PC-9 (cell line): ENCODE results near the gene SLIT1. TPM values are rescaled to one million over a fixed set of nuclear protein-coding genes. Genes with fewer than 3 reads are reported as not detected.

Experiments used
- BruUV-seq: library from RNA; stranded (reverse); fragments of 400-500 nt; replicated peaks from 2 replicates; lab custom pipeline; 2021; lab: Mats Ljungman, UMichigan
- CTCF ChIA-PET: fragments of 300-600 bp; sonication (Branson Sonifier 250); formaldehyde crosslinking; loops from one replicate; lab custom pipeline; 2022; ENCODE audit warnings: antibody characterized with exemption; lab: Charles Lee
- POLR2A ChIA-PET: fragments of 300-600 bp; sonication (Branson Sonifier 250); formaldehyde crosslinking; loops from one replicate; lab custom pipeline; 2022; ENCODE audit warnings: antibody characterized with exemption; ENCODE audit not compliant: unreplicated experiment; lab: Charles Lee
- DNase-seq, 2 experiments: peaks; one replicate each; pipeline versions ENCODE4 v3.0.0 to v3.0.0-alpha.2; 2015 to 2022; ENCODE audit warnings: mixed read lengths in 1 of 2
- H2AFZ ChIP-seq: fragments of 200-600 bp; sonication (generic); 2 replicates; pipeline ENCODE4 v1.8.1; 2017; ENCODE audit warnings: antibody characterized with exemption
- H3F3A ChIP-seq: fragments of 200-600 bp; sonication (generic); 2 replicates; pipeline ENCODE4 v1.8.1; 2017; ENCODE audit warnings: antibody characterized with exemption, mild to moderate bottlenecking, low read depth; ENCODE audit not compliant: insufficient read depth
- H3K27ac ChIP-seq: fragments of 200-600 bp; sonication (generic); 2 replicates; pipeline ENCODE4 v1.6.1; 2016; ENCODE audit warnings: mixed run types
- H3K27me3 ChIP-seq: fragments of 200-600 bp; sonication (generic); 2 replicates; pipeline ENCODE4 v1.6.1; 2016; ENCODE audit warnings: low read depth, mixed run types; ENCODE audit not compliant: insufficient read depth
- H3K36me3 ChIP-seq: fragments of 200-600 bp; sonication (generic); 2 replicates; pipeline ENCODE4 v1.6.1; 2016; ENCODE audit warnings: low read depth, mixed run types
- H3K4me1 ChIP-seq: fragments of 200-600 bp; sonication (generic); replicated peaks from 2 replicates; pipeline ENCODE4 v1.6.1; 2016; ENCODE audit warnings: mixed run types; ENCODE audit not compliant: insufficient read depth
- H3K4me2 ChIP-seq: fragments of 200-600 bp; sonication (generic); 2 replicates; pipeline ENCODE4 v1.6.1; 2017; ENCODE audit warnings: mixed run types
- H3K4me3 ChIP-seq: fragments of 200-600 bp; sonication (generic); 2 replicates; pipeline ENCODE4 v1.6.1; 2016; ENCODE audit warnings: mixed run types
- H3K79me2 ChIP-seq: fragments of 200-600 bp; sonication (generic); 2 replicates; pipeline ENCODE4 v1.6.1; 2017; ENCODE audit warnings: low read depth, mixed run types
- H3K9me2 ChIP-seq: fragments of 200-600 bp; sonication (generic); 2 replicates; pipeline ENCODE4 v1.8.1; 2017; ENCODE audit warnings: mild to moderate bottlenecking; ENCODE audit not compliant: insufficient read depth
- H3K9me3 ChIP-seq: fragments of 200-600 bp; sonication (generic); 2 replicates; pipeline ENCODE4 v1.8.1; 2016; ENCODE audit warnings: low read depth; ENCODE audit not compliant: insufficient read depth
- H4K20me1 ChIP-seq: fragments of 200-600 bp; sonication (generic); 2 replicates; pipeline ENCODE4 v1.8.1; 2017; ENCODE audit not compliant: insufficient read depth
- CTCF ChIP-seq: fragments of 200-600 bp; sonication (generic); conservative IDR thresholded peaks from 2 replicates; pipeline ENCODE4 v1.6.1; 2017; ENCODE audit warnings: mixed run types, antibody characterized with exemption, mild to moderate bottlenecking, moderate library complexity
- EZH2 ChIP-seq: fragments of 200-600 bp; sonication (generic); IDR thresholded peaks from 2 replicates; pipeline ENCODE4 v1.8.0; 2017; ENCODE audit warnings: antibody characterized with exemption, low read depth
- intact Hi-C: fragments of 100-400 bp; cut with micrococcal nuclease; formaldehyde crosslinking; loops from one replicate; pipeline ENCODE4 v1.10.0; 2022; ENCODE audit not compliant: unreplicated experiment
- total RNA-seq: library from RNA; stranded (reverse); gene quantifications from 2 replicates; pipeline ENCODE4 v1.2.3, GENCODE V29; 2021

SLIT1 gene
- total RNA-seq, 1 experiment from 2014 or later, result not detected

- H3K4me1 ChIP-seq, result no peaks in the 10 kb centered on the region
- CTCF ChIA-PET, result no interaction called here
- no peak for TF ChIP-seq EZH2
- TF ChIP-seq CTCF, result no peak
- H3K27me3 ChIP-seq, result no peaks in the 10 kb centered on the region
- BruUV-seq, result no TSS peak
- H3F3A ChIP-seq, result no peaks in the 10 kb centered on the region
- intact Hi-C loops, result no loop called here
- no peaks in the 10 kb centered on the region for H3K9me3 ChIP-seq
- POLR2A ChIA-PET, result no interaction called here
- no peak for DNase-seq
- H2AFZ ChIP-seq, result no peak overlapping the region
- no peak overlapping the region for H3K27ac ChIP-seq
- H4K20me1 ChIP-seq, result no peaks in the 10 kb centered on the region
- no peaks in the 10 kb centered on the region for H3K36me3 ChIP-seq
- no peak overlapping the region for H3K4me2 ChIP-seq
- H3K9me2 ChIP-seq, result no peaks in the 10 kb centered on the region
- H3K79me2 ChIP-seq, result no peaks in the 10 kb centered on the region
- H3K4me3 ChIP-seq, result no peak overlapping the region
Measured at GRCh38 chr10:97165499-97165898, 20.3 kb downstream of the SLIT1 start.

GRCh38 chr10:97163781-97164501 is 21.8 kb downstream of the SLIT1 start:
- intact Hi-C loops, result no loop called here

GRCh38 chr10:97163181-97163580 is 22.6 kb downstream of the SLIT1 start:
- TF ChIP-seq CTCF, result no peak
- TF ChIP-seq EZH2, result no peak
- Histone ChIP-seq H4K20me1 (no peaks in the 10 kb centered on the region), H3K27ac (no peak overlapping the region), H3K4me3 (no peak overlapping the region), H3K27me3 (0 out of 2 replicates have a peak, but pooled peaks cover 3% of the 10 kb centered on the region), H3K4me1 (no peaks in the 10 kb centered on the region), H3K9me3 (no peaks in the 10 kb centered on the region), H2AFZ (no peak overlapping the region), H3K36me3 (no peaks in the 10 kb centered on the region), H3F3A (no peaks in the 10 kb centered on the region), H3K4me2 (no peak overlapping the region), H3K9me2 (no peaks in the 10 kb centered on the region), H3K79me2 (no peaks in the 10 kb centered on the region)
- POLR2A ChIA-PET, result no interaction called here
- CTCF ChIA-PET, result no interaction called here
- no peak for DNase-seq
- intact Hi-C loops, result no loop called here
- BruUV-seq, result no TSS peak

More at GRCh38 chr10:97163781-97164501, 21.8 kb downstream of the SLIT1 start:
- Histone ChIP-seq H3K27me3 (0 out of 2 replicates have a peak, but pooled peaks cover 3% of the 10 kb centered on the region), H3K27ac (no peak overlapping the region), H3K4me1 (no peaks in the 10 kb centered on the region), H3K9me2 (no peaks in the 10 kb centered on the region), H3K4me3 (no peak overlapping the region), H3K79me2 (no peaks in the 10 kb centered on the region), H3K36me3 (no peaks in the 10 kb centered on the region), H3K9me3 (no peaks in the 10 kb centered on the region), H3F3A (no peaks in the 10 kb centered on the region), H4K20me1 (no peaks in the 10 kb centered on the region), H3K4me2 (no peak overlapping the region), H2AFZ (no peak overlapping the region)
- POLR2A ChIA-PET, result no interaction called here
- TF ChIP-seq EZH2 (no peak), CTCF (no peak)
- BruUV-seq, result no TSS peak
- DNase-seq, result no peak
- CTCF ChIA-PET, result no interaction called here
